Glutamatergic neuron (in vitro differentiated cells): Measurements from ENCODE around the gene TMED8. TPM values are rescaled to one million over a fixed set of nuclear protein-coding genes. Genes with fewer than 3 reads are reported as not detected.

Experiments
- DNase-seq: peaks from one replicate; pipeline ENCODE4 v3.0.0; 2022
- H3K27ac Mint-ChIP-seq: one replicate; pipeline ENCODE4 v1.8.0; 2020; ENCODE audit warnings: mild to moderate bottlenecking, mixed read lengths, inconsistent platforms; ENCODE audit not compliant: unreplicated experiment
- H3K27me3 Mint-ChIP-seq: one replicate; pipeline ENCODE4 v1.8.0; 2020; ENCODE audit warnings: mild to moderate bottlenecking, moderate library complexity, mixed read lengths, inconsistent platforms; ENCODE audit not compliant: unreplicated experiment
- H3K36me3 Mint-ChIP-seq: one replicate; pipeline ENCODE4 v1.8.0; 2020; ENCODE audit warnings: mild to moderate bottlenecking, mixed read lengths, inconsistent platforms; ENCODE audit not compliant: unreplicated experiment
- H3K4me1 Mint-ChIP-seq: one replicate; pipeline ENCODE4 v1.8.0; 2020; ENCODE audit warnings: mild to moderate bottlenecking, low read depth, mixed read lengths, inconsistent platforms; ENCODE audit not compliant: unreplicated experiment
- H3K4me3 Mint-ChIP-seq: one replicate; pipeline ENCODE4 v1.8.0; 2020; ENCODE audit warnings: mild to moderate bottlenecking, mixed read lengths, inconsistent platforms; ENCODE audit not compliant: unreplicated experiment
- H3K9me3 Mint-ChIP-seq: one replicate; pipeline ENCODE4 v1.8.0; 2020; ENCODE audit warnings: mild to moderate bottlenecking, moderate library complexity, mixed read lengths, inconsistent platforms; ENCODE audit not compliant: unreplicated experiment
- CTCF ChIP-seq: fragments of 200-600 bp; sonication (generic); IDR thresholded peaks from one replicate; pipeline ENCODE4 v1.5.0; 2021; ENCODE audit not compliant: partially characterized antibody, unreplicated experiment
- total RNA-seq: library from RNA; stranded (reverse); fragmentation: NEBNext Ultra II Directional; extraction: Animal tissue kit (Norgen Biotek cat#: 25700); gene quantifications from one replicate; pipeline ENCODE4 v1.2.1, GENCODE V29; 2021; ENCODE audit not compliant: unreplicated experiment

Gene TMED8
- total RNA-seq, 1 donor from 2014 or later: 9.8 TPM

GRCh38 chr14:77296155-77296554 lies 80.7 kb downstream of the TMED8 start:
- TF ChIP-seq CTCF: no peak
- Mint-ChIP-seq H3K4me1 (peaks cover 19% of the 10 kb centered on the region), H3K27ac (no peak overlapping the region), H3K36me3 (peaks cover 10% of the 10 kb centered on the region), H3K9me3 (no peaks in the 10 kb centered on the region), H3K4me3 (no peak overlapping the region), H3K27me3 (peaks cover under 1% of the 10 kb centered on the region)
- DNase-seq: no peak

- Mint-ChIP-seq H3K36me3 (peaks cover 2% of the 10 kb centered on the region), H3K4me1 (peaks cover 7% of the 10 kb centered on the region), H3K4me3 (no peak overlapping the region), H3K27me3 (no peaks in the 10 kb centered on the region), H3K27ac (no peak overlapping the region), H3K9me3 (peaks cover 2% of the 10 kb centered on the region)
- no peak for TF ChIP-seq CTCF
- no peak for DNase-seq
Measured at GRCh38 chr14:77290705-77291104, 86.2 kb downstream of the TMED8 start.

GRCh38 chr14:77286576-77286975 lies 90.3 kb downstream of the TMED8 start:
- Mint-ChIP-seq H3K4me3 (no peak overlapping the region), H3K36me3 (no peaks in the 10 kb centered on the region), H3K27me3 (no peaks in the 10 kb centered on the region), H3K27ac (no peak overlapping the region), H3K9me3 (peaks cover 2% of the 10 kb centered on the region), H3K4me1 (peaks cover 30% of the 10 kb centered on the region)
- no peak for TF ChIP-seq CTCF
- DNase-seq: no peak

Other genes starting within 250 kb of the TMED8 start
- gene ZDHHC22, start 235.3 kb downstream of the TMED8 start, total RNA-seq: 77.3 TPM
- gene TMEM63C, start 195.3 kb downstream of the TMED8 start, total RNA-seq: 39.9 TPM
- 0.22 TPM for gene NGB, start 105.9 kb downstream of the TMED8 start, total RNA-seq
- gene POMT2, start 56.2 kb downstream of the TMED8 start, total RNA-seq: 41.5 TPM
- 23.1 TPM for gene GSTZ1, start 56.1 kb downstream of the TMED8 start, total RNA-seq
- 0.47 TPM for gene SAMD15, start 285 bp upstream of the TMED8 start, total RNA-seq
- 0.69 TPM for gene NOXRED1, start 46.4 kb upstream of the TMED8 start, total RNA-seq
- gene VIPAS39, start 80.5 kb upstream of the TMED8 start, total RNA-seq: 31.6 TPM
- 117 TPM for gene AHSA1, start 81.0 kb upstream of the TMED8 start, total RNA-seq
- gene ISM2, start 121.7 kb upstream of the TMED8 start, total RNA-seq: not detected
- gene SPTLC2, start 239.5 kb upstream of the TMED8 start, total RNA-seq: 33.9 TPM